HEK293 (cell line): ENCODE data around the gene EYA2.

Experiments used
- CTCF ChIP-seq: fragments of 450-650 bp; formaldehyde crosslinking; IDR thresholded peaks from 2 replicates; pipeline ENCODE4 v1.5.1; 2016; ENCODE audit warnings: missing biosample characterization, missing genetic modification characterization
- GLI2 ChIP-seq: fragments of 450-650 bp; formaldehyde crosslinking; IDR thresholded peaks from 2 replicates; pipeline ENCODE4; 2017; ENCODE audit warnings: missing biosample characterization, missing genetic modification characterization, low read depth, borderline replicate concordance
- PBX3 ChIP-seq: sonication (generic); formaldehyde crosslinking; IDR thresholded peaks from 2 replicates; pipeline ENCODE4 v1.8.1; 2022; ENCODE audit warnings: mild to moderate bottlenecking, moderate library complexity, missing genetic modification reagents
- ZNF280D ChIP-seq: fragments of 450-650 bp; formaldehyde crosslinking; IDR thresholded peaks from 2 replicates; pipeline ENCODE4 v1.5.1; 2016; ENCODE audit warnings: missing biosample characterization, missing genetic modification characterization
- ZNF324 ChIP-seq: fragments of 450-650 bp; formaldehyde crosslinking; IDR thresholded peaks from 2 replicates; pipeline ENCODE4 v1.5.1; 2016; ENCODE audit warnings: missing biosample characterization, missing genetic modification characterization
- ZNF426 ChIP-seq: fragments of 450-650 bp; formaldehyde crosslinking; IDR thresholded peaks from 2 replicates; pipeline ENCODE4 v1.5.1; 2017; ENCODE audit warnings: missing biosample characterization, missing genetic modification characterization, mild to moderate bottlenecking, inconsistent platforms, moderate library complexity
- ZNF530 ChIP-seq: fragments of 450-650 bp; formaldehyde crosslinking; IDR thresholded peaks from 2 replicates; pipeline ENCODE4 v1.5.1; 2016; ENCODE audit warnings: low read depth, missing biosample characterization, missing genetic modification characterization
- ZNF670 ChIP-seq: fragments of 450-650 bp; formaldehyde crosslinking; IDR thresholded peaks from 2 replicates; pipeline ENCODE4 v1.5.1; 2016; ENCODE audit warnings: missing biosample characterization, missing genetic modification characterization, low read depth
- ZNF707 ChIP-seq: fragments of 450-650 bp; formaldehyde crosslinking; IDR thresholded peaks from 2 replicates; pipeline ENCODE4 v1.5.1; 2016; ENCODE audit warnings: missing biosample characterization, missing genetic modification characterization
- TF ChIP-seq, protein P1 (sequence below): fragments of 450-650 bp; formaldehyde crosslinking; IDR thresholded peaks from 2 replicates; pipeline ENCODE4 v1.5.1; 2016; ENCODE audit warnings: missing biosample characterization, missing genetic modification characterization, low read depth

DNA sequence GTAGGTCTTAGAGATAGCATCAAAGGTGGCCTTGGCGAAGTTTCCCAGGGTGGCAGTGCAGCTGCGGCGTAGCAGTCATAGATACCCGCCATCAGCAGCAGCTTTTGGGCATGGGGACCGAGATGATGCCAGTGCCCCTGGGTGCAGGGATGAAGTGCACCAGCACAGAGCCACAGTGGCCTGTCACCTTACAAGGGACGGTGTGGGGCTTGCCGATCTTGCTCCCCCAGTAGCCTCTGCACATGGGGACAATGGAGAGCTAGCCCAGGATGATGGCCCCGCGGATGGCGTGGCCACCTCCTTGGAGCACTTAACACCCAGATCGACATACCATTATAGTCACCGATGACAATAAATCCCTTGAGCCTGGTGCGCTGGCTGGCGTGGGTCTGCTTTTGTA, 266.3 kb downstream of the EYA2 start:
- TF ChIP-seq ZNF530 (tag by site-specific recombination) (no peak), ZNF280D (tag by site-specific recombination) (no peak), CTCF (tag by site-specific recombination) (no peak), ZNF426 (tag by site-specific recombination) (no peak), ZNF670 (no peak), ZNF707 (tag by site-specific recombination) (no peak), PBX3 (CRISPR knock-in tag) (no peak), ZNF324 (tag by site-specific recombination) (no peak), GLI2 (tag by site-specific recombination) (no peak)
- TF ChIP-seq, protein P1, sequence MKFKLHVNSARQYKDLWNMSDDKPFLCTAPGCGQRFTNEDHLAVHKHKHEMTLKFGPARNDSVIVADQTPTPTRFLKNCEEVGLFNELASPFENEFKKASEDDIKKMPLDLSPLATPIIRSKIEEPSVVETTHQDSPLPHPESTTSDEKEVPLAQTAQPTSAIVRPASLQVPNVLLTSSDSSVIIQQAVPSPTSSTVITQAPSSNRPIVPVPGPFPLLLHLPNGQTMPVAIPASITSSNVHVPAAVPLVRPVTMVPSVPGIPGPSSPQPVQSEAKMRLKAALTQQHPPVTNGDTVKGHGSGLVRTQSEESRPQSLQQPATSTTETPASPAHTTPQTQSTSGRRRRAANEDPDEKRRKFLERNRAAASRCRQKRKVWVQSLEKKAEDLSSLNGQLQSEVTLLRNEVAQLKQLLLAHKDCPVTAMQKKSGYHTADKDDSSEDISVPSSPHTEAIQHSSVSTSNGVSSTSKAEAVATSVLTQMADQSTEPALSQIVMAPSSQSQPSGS (tag by site-specific recombination) = no peak
